Activated B cell treated with CpG ODN at 0.5 μM for 24 hours (primary cell): ENCODE measurements around the gene STOM. TPM values are rescaled to one million over a fixed set of nuclear protein-coding genes. Genes with fewer than 3 reads are reported as not detected.

Source experiments
- ATAC-seq: fragments of 200-7000 bp; cut with Tn5 transposase; one replicate; pipeline ENCODE4 v1.10.0; 2021; ENCODE audit warnings: low read depth, mild to moderate bottlenecking, moderate library complexity
- CTCF ChIA-PET: fragments of 350-600 bp; sonication (Branson Sonifier 250); formaldehyde crosslinking; loops from one replicate; lab custom pipeline; 2021; ENCODE audit warnings: antibody characterized with exemption; lab: Charles Lee
- POLR2A ChIA-PET: fragments of 350-600 bp; sonication (Branson Sonifier 250); formaldehyde crosslinking; loops from one replicate; lab custom pipeline; 2021; ENCODE audit warnings: antibody characterized with exemption; lab: Charles Lee
- DNase-seq: peaks from one replicate; pipeline ENCODE4 v3.0.0; 2022
- H3K27ac Mint-ChIP-seq: one replicate; pipeline ENCODE4 v1.8.0; 2020; ENCODE audit warnings: mixed read lengths
- H3K27me3 Mint-ChIP-seq: one replicate; pipeline ENCODE4 v1.8.0; 2021; ENCODE audit warnings: mixed read lengths
- H3K36me3 Mint-ChIP-seq: one replicate; pipeline ENCODE4 v1.8.0; 2021; ENCODE audit warnings: low read depth, mixed read lengths
- H3K4me1 Mint-ChIP-seq: one replicate; pipeline ENCODE4 v1.8.0; 2021; ENCODE audit warnings: mixed read lengths
- H3K4me3 Mint-ChIP-seq: one replicate; pipeline ENCODE4 v1.8.0; 2020; ENCODE audit warnings: mild to moderate bottlenecking, mixed read lengths
- H3K9me3 Mint-ChIP-seq: one replicate; pipeline ENCODE4 v1.8.0; 2020; ENCODE audit warnings: mixed read lengths
- intact Hi-C: fragments of 100-400 bp; cut with micrococcal nuclease; formaldehyde crosslinking; loops from one replicate; pipeline ENCODE4 v1.15.1; 2024
- total RNA-seq: library from RNA; stranded (reverse); gene quantifications from 2 replicates; pipeline ENCODE4 v1.2.3, GENCODE V29; 2022
- TF ChIP-seq, protein P1 (sequence below): fragments of 200-600 bp; IDR thresholded peaks from one replicate; pipeline ENCODE4 v1.8.0; 2022; ENCODE audit warnings: antibody characterized with exemption, mild to moderate bottlenecking

Gene STOM
- total RNA-seq, 1 donor from 2014 or later, result 9.8 TPM

- H3K27ac Mint-ChIP-seq, result no peak overlapping the region
- intact Hi-C loops, result no loop called here
These were observed 24.2 kb upstream of the STOM start for GRCh38 chr9:121394292-121394691.

GRCh38 chr9:121393318-121393717 lies 23.3 kb upstream of the STOM start:
- TF ChIP-seq, protein P1, sequence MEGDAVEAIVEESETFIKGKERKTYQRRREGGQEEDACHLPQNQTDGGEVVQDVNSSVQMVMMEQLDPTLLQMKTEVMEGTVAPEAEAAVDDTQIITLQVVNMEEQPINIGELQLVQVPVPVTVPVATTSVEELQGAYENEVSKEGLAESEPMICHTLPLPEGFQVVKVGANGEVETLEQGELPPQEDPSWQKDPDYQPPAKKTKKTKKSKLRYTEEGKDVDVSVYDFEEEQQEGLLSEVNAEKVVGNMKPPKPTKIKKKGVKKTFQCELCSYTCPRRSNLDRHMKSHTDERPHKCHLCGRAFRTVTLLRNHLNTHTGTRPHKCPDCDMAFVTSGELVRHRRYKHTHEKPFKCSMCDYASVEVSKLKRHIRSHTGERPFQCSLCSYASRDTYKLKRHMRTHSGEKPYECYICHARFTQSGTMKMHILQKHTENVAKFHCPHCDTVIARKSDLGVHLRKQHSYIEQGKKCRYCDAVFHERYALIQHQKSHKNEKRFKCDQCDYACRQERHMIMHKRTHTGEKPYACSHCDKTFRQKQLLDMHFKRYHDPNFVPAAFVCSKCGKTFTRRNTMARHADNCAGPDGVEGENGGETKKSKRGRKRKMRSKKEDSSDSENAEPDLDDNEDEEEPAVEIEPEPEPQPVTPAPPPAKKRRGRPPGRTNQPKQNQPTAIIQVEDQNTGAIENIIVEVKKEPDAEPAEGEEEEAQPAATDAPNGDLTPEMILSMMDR, result no peak
- DNase-seq, result no peak
- no peak overlapping the region for H3K27ac Mint-ChIP-seq
- intact Hi-C loops, result no loop called here
- H3K9me3 Mint-ChIP-seq, result no peaks in the 10 kb centered on the region
- H3K27me3 Mint-ChIP-seq, result no peaks in the 10 kb centered on the region
- H3K4me1 Mint-ChIP-seq, result no peaks in the 10 kb centered on the region
- ATAC-seq, result no peak
- CTCF ChIA-PET, result interaction anchor here (1.1 to 11.9 kb wide), 2 partner anchors 9 to 72 kb away, joined by 3 to 243 read pairs; no protein-coding TSS in a partner anchor
- H3K4me3 Mint-ChIP-seq, result no peak overlapping the region
- POLR2A ChIA-PET, result no interaction called here
- H3K36me3 Mint-ChIP-seq, result no peaks in the 10 kb centered on the region

More at GRCh38 chr9:121394292-121394691, 24.2 kb upstream of the STOM start:
- no peak for DNase-seq
- no peaks in the 10 kb centered on the region for H3K36me3 Mint-ChIP-seq
- TF ChIP-seq, protein P1, result no peak
- ChIA-PET POLR2A (no interaction called here), CTCF (interaction anchor here (11.9 kb wide), 1 partner anchor 73 kb away, joined by 243 read pairs; no protein-coding TSS in a partner anchor)
- no peak overlapping the region for H3K4me3 Mint-ChIP-seq
- no peak for ATAC-seq
- H3K27me3 Mint-ChIP-seq, result no peaks in the 10 kb centered on the region
- H3K9me3 Mint-ChIP-seq, result no peaks in the 10 kb centered on the region
- H3K4me1 Mint-ChIP-seq, result no peaks in the 10 kb centered on the region

DNA sequence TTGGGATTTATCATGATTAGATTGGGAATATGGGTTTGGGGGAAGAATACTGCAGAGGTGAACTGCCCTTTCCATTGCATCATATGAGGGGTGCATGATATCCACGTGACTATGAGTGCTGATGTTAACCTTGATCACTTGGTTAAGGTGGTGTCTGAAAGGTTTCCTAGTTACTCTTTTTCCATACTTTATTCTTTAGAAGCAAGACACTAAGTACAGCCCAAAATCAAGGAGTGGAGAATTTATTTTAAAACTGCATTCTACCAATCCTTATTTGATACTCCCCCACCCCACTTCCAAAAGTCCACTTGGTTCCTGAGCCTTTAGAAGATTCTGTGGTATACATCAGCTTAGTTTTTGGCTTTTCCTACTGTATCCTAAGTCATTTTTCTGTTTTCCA lies 20.3 kb upstream of the STOM start:
- TF ChIP-seq, protein P1, result no peak
- Mint-ChIP-seq H3K36me3 (no peaks in the 10 kb centered on the region), H3K27me3 (no peaks in the 10 kb centered on the region), H3K27ac (no peak overlapping the region), H3K4me3 (no peak overlapping the region), H3K4me1 (no peaks in the 10 kb centered on the region), H3K9me3 (no peaks in the 10 kb centered on the region)
- CTCF ChIA-PET, result no interaction called here
- POLR2A ChIA-PET, result no interaction called here
- no peak for DNase-seq
- intact Hi-C loops, result no loop called here
- ATAC-seq, result no peak

- TF ChIP-seq, protein P1, result no peak
- POLR2A ChIA-PET, result no interaction called here
- no peak overlapping the region for H3K4me3 Mint-ChIP-seq
- no peaks in the 10 kb centered on the region for H3K4me1 Mint-ChIP-seq
- no peaks in the 10 kb centered on the region for H3K36me3 Mint-ChIP-seq
- DNase-seq (no peak), ATAC-seq (no peak)
- no peak overlapping the region for H3K27ac Mint-ChIP-seq
- no peaks in the 10 kb centered on the region for H3K9me3 Mint-ChIP-seq
- intact Hi-C loops, result no loop called here
- CTCF ChIA-PET, result interaction anchor here (1.3 kb wide), 1 partner anchor 110 kb away, joined by 3 read pairs; no protein-coding TSS in a partner anchor
- H3K27me3 Mint-ChIP-seq, result no peaks in the 10 kb centered on the region
These were observed 18.3 kb upstream of the STOM start for GRCh38 chr9:121388140-121388905.

GRCh38 chr9:121386442-121387175 lies 16.6 kb upstream of the STOM start:
- H3K27me3 Mint-ChIP-seq, result no peaks in the 10 kb centered on the region
- ATAC-seq (no peak), DNase-seq (no peak)
- intact Hi-C loops, result no loop called here
- TF ChIP-seq, protein P1, result no peak
- CTCF ChIA-PET, result interaction anchor here (1.5 kb wide), 1 partner anchor 66 kb away, joined by 6 read pairs; no protein-coding TSS in a partner anchor
- POLR2A ChIA-PET, result no interaction called here
- no peaks in the 10 kb centered on the region for H3K9me3 Mint-ChIP-seq
- no peak overlapping the region for H3K4me3 Mint-ChIP-seq
- no peaks in the 10 kb centered on the region for H3K36me3 Mint-ChIP-seq
- no peak overlapping the region for H3K27ac Mint-ChIP-seq
- H3K4me1 Mint-ChIP-seq, result no peaks in the 10 kb centered on the region
